Measurements from ENCODE around the gene TRAF5.
"Not testable (repeated sequence)": the region's sequence is repeated elsewhere in the genome, so short reads cannot be mapped to it uniquely, and the experiment has no call there.

The TRAF5 gene, protein sequence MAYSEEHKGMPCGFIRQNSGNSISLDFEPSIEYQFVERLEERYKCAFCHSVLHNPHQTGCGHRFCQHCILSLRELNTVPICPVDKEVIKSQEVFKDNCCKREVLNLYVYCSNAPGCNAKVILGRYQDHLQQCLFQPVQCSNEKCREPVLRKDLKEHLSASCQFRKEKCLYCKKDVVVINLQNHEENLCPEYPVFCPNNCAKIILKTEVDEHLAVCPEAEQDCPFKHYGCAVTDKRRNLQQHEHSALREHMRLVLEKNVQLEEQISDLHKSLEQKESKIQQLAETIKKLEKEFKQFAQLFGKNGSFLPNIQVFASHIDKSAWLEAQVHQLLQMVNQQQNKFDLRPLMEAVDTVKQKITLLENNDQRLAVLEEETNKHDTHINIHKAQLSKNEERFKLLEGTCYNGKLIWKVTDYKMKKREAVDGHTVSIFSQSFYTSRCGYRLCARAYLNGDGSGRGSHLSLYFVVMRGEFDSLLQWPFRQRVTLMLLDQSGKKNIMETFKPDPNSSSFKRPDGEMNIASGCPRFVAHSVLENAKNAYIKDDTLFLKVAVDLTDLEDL

GRCh38 chr1:211326528-211327345 is at the start of gene TRAF5:
TSS of gene TRAF5 (plus strand) at chr1:211326833. CDS start at chr1:211353240, 26,407 bp downstream.
- no peak for DNase-seq (ENCODE audit: low read depth)

DNA sequence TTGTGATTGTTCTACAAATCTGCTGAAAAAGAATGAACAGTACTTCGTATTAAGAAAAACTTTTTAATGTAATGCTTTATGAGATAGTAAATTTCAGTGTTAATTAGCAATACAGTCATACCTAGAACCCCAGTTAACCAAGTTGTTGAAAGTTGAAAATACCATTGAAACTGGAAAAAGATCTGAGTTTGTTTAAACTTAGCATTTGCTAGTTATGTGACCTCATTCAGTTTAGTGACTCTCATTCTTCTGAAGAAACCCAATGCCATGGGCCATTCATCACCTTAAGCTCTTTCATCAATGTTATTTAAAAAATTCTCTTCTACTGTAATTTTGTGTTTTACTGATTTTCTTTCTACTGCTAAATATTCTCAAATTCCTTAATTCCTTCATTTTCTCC is 47.3 kb upstream of the TRAF5 start:
- no peak for DNase-seq (ENCODE audit: low read depth)

DNA sequence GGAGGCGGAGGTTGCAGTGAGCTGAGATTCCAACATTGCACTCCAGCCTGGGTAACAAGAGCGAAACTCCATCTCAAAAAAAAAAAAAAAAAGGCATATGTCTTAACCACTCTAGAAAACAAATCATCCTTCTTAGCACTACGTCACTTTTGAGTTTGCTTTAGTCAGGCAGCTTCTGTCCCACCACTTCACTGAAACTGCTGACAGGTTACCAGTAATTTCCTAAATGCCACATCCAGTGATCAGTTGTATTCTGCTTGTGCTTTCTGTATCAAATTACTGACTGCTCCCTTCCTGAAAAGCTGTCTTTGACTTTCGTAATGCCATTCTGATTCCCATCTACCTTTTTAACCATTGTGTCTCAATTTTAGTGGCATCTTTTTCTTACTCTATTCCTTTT is 45.7 kb upstream of the TRAF5 start:
- no peak for DNase-seq (ENCODE audit: low read depth)

DNA sequence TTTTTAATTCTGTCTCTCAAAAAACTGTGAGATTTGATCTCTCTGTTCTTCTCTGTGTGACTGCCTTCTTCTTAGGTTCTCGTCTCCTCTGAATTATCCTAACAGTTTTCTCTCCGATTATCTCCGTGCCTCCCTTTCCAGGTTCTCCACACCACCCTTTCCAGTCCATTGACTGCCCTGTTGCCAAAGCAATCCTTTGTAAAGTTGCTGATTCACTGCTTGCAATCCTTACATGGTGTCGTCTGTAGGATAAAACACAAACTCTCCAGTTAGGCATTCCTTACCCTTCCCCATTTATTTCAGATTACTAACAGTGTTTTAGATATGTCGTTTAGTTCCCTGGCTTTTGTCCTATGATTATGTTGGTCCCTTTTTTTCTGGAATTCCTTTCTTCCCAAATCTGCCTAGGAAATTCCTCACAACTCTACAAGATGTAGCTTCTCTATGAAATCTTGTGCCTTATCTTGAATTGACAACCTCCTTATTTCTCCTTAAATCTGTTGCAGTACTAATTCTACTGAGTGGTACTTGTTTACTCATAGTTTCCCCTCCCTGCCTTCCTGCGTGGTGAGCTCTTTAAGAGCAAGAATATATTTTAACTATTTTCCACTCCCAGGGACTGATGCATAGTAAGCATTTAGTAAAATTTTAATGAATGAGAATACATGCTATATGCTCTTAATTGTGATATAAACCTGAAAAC is 45.2 kb upstream of the TRAF5 start:
- DNase-seq (ENCODE audit: low read depth): no peak

DNA sequence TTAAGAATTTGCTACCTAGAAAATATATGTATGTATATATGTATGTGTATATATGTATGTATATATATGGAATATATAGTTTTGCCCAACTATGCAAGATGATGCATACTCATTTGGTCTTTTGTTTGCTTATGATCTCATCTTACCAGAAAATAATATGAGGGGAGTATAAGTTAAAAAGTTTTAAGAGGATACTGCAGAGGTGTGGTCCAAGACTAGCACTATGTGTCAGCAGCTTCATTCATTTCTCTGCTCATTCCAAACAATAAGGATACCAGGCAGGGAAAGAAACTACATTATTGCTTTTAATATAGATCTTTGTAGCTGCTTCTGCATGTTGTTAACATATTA is 44.6 kb upstream of the TRAF5 start:
- DNase-seq (ENCODE audit: low read depth): no peak

- no peak for DNase-seq (ENCODE audit: low read depth)
Observed at GRCh38 chr1:211285196-211285595, 41.4 kb upstream of the TRAF5 start.

- DNase-seq (ENCODE audit: low read depth): no peak
Observed at GRCh38 chr1:211287218-211287617, 39.4 kb upstream of the TRAF5 start.

DNA sequence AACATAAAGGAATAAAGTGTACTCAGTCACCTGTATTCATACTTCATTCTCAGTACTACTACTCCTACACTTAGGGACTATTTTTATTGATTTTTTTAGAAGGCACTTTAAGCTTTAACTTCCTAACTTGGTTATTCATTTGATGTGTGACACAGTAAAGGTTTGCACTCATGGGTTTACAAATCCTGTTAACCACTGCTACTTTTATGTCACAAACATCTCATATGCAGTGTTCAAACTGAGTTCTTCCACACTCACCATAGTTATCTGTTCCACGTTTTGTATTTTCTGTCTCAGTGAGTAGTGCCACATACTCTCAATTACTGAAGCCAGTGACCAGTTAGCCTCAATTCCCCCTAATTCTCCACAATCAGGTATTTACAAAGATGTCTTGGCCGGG is 34.2 kb upstream of the TRAF5 start:
- DNase-seq (ENCODE audit: low read depth): no peak

DNA sequence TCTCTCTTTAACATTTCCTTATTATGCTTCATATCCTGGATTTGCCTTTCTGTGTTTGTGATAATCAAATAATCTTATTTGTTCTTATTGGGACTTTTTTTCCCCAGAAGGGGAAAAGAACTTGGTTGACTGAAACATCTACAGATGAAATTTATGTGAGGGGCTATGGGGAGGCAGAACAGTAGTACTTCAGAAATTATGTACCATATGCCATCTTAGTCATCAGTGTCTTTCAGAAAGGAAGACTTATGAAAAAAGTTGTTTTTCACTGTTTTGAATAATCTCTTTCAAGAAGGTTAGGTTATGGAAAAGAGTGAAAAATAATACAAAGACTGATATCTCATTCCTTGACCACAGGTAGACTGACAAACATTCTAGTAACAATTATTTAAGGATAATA is 30.2 kb upstream of the TRAF5 start:
- no peak for DNase-seq (ENCODE audit: low read depth)

DNA sequence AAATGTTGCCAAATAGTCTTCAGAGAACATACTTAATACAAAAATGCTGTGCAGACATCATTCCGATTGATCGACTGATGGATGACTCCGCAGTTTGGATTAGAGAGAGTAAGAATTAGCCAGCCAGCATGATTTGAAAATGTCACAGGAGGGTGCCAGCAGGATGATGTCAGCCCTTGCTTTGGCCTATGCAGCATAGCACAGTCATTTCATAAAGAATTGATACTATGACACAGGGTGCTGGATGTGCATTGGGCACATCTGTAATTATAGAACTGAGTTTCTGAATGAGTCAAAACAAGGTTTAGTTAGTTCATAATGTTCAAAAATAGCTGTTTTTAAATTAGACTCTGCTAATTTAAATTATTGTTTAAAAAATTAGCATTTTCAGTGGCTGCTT is 21.6 kb upstream of the TRAF5 start:
- DNase-seq (ENCODE audit: low read depth): no peak

DNA sequence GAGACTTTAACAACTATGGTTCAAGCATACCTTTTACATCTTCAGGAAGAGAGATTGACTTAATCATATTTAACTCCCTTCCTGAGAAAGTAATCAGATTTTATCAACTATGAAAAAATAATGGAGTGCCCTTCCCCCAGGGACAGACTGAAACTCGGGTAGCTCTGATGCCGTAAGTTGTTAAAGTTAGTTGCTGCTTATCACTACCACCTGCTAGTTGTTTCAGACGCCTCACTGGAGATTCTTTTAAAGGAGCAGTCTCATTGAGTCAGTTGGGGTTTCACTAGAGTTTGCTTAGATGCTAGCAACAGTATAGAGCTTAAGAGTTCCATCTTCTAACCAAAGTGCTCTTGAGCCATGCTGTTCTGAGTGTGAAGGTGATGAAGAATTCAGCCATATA is 17.0 kb upstream of the TRAF5 start:
- no peak for DNase-seq (ENCODE audit: low read depth)

DNA sequence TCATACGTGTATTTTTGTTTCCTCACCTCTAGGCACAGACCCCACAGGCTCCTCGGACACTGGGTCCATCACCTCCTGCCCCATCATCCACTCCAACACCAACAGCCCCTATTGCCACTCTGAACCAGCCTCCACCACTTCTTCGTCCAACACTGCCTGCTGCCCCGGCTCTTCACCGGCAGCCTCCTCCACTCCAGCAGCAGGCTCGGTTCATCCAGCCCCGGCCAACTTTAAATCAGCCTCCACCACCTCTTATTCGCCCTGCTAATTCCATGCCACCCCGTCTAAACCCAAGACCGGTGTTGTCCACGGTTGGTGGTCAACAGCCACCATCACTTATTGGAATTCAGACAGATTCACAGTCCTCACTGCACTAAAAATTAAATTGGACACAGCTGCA is 13.2 kb upstream of the TRAF5 start:
- DNase-seq (ENCODE audit: low read depth): no peak

DNA sequence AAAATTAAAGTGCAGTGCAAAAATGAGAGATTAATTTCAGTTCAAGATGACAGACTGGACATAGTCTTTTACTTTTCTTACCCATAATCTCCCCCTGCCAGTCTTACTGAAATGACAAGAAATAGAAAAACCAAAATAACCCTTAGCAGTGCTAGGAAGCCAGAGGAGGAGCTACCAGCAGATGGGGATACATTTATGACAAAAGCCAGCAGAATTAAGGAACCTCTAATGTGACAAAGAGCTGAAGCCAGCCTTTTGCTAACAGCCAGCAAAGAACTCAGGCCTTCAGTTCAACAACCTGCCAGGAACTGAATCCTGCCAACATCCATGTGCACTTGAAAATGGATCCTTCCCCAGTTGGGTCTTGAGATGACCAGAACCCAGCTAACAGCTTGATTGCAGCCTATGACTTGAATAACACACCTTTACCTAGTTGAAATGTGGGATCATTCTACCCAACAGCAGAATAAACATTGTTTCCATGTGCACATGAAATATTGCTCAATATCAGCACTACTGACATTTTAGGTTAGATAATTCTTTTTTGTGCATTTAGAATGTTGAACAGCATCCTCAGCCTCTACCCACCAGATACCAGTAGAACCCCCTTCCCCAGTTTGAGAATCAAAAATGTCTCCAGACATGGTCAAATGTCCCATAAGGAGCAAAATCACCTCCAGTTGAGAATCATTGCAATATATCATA is 7.9 kb upstream of the TRAF5 start:
- DNase-seq (ENCODE audit: low read depth): no peak

DNA sequence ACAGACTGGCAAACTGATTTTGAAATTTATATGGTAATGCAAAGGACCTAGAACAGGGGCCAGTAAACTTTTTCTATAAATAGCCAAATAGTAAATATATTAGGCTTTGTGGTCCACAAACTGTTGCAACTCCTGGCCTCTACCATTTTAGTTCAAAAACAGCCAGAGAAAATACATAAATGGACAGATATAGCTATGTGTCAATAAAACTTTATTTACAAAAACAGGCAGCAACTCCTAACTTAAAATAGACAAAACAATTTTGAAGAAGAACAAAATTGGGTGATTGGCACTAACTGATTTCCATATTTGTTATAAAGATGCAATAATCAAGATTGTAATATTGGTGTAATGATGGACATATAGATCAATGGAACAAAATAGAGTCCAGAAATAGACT is 6.7 kb upstream of the TRAF5 start:
- no peak for DNase-seq (ENCODE audit: low read depth)

GRCh38 chr1:211320980-211321379 is 5.7 kb upstream of the TRAF5 start:
- DNase-seq (ENCODE audit: low read depth): no peak

DNA sequence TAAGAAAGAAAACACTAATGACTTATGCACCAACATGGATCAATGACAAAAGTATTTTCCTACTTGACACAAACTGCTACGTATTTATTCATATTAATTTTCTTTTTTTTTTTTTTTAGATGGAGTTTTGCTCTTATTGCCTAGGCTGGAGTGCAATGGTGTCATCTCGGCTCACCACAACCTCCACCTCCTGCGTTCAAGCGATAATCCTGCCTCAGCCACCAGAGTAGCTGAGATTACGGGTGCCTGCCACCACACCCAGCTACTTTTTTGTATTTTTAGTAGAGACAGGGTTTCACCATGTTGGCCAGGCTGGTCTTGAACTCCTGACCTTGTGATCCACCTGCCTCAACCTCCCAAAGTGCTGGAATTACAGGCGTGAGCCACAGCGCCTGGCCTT is 5.0 kb upstream of the TRAF5 start:
- not testable (repeated sequence) for DNase-seq (ENCODE audit: low read depth)

DNA sequence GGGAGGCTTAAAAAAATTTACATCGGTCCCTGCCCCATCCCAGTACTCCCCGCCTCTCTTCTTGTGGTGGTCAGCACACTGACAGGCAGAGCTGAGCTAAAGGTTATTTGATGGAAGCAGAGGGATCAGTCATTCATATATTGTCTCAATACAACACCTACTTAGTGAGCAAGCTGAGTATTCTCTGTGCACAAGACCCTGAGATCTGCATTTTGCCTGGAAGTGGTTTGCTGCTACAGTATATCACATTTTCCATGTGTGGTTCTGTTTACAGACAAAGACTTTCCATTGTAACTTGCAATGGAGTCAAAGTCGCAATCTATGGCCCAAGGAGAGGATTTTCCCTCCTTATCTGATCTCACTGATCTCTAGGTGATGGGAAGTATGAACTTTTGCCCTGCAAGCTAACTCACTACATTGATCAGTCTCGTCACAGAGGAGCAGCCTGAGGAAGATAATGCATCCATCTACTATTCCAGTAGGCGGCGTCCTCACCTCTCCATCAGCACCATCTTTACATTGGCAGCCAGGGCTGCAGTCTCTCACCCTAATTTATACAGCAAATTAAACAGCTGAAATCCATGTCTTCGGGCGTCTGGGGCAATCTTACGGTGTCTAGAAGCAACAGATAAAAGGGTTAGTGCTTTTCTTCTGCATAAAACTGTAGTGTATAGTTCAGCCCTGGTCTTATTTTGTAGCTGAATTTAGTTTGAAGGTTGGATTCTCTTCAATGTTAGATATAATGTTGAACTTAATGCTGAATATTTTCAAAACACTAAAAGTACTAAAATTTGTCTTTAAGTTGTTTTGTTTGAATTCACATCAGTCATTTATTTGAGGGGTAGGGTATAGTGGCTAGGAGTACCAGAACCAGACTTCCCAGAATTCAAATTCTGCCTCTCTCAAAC is 3.2 kb upstream of the TRAF5 start:
- DNase-seq (ENCODE audit: low read depth): no peak

- no peak for DNase-seq (ENCODE audit: low read depth)
Observed at GRCh38 chr1:211324992-211325775, 1.4 kb upstream of the TRAF5 start.

GRCh38 chr1:211326140-211326527 is 499 bp upstream of the TRAF5 start:
- no peak for DNase-seq (ENCODE audit: low read depth)

DNA sequence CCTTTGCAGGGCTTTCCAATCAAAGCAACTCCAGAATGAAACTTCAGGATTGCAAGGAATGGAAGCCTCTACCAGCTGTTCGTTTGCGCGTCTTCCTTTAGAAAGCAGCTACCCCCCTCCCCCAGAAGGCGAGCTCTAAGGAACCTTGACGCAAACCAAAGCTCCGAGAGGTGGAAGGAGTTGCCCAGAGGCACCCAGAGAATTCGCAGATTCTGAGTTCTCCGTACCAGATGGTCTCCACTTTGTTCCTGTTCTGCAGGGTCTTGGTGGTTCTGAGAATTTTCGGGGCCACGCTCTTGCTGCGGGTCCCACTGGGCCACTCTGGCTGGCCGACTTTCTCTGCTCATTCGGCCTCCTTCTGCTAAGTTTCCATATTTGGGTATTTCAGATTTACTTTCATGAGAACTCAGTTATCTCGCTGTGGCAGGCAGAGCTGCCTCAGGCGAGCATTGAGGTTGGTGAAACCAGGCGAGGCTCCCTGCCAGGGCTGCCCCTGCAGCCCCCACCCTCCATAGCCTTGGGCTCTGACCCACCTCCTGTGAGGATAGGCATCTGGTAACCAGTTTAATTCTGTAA is 801 bp downstream of the TRAF5 start:
- no peak for DNase-seq (ENCODE audit: low read depth)

Data from GM04503 (cell line).